Measurements from ENCODE around the gene BRD9. TPM values are rescaled to one million over a fixed set of nuclear protein-coding genes. Genes with fewer than 3 reads are reported as not detected.

The BRD9 gene
- total RNA-seq, 1 donor from 2014 or later: 36.5 TPM

GRCh38 chr5:878125-878524, 14.5 kb downstream of the BRD9 start:
- no peak for DNase-seq

- DNase-seq: no peak
These were observed 15.9 kb downstream of the BRD9 start for GRCh38 chr5:876398-877365.

GRCh38 chr5:875931-876330, 16.7 kb downstream of the BRD9 start:
- no peak for DNase-seq

- no peak for DNase-seq
These were observed 19.3 kb downstream of the BRD9 start for GRCh38 chr5:873328-873727.

- no peak for DNase-seq
These were observed 20.3 kb downstream of the BRD9 start for GRCh38 chr5:872301-872700.

- no peak for DNase-seq
These were observed 20.9 kb downstream of the BRD9 start for GRCh38 chr5:871596-872298.

GRCh38 chr5:870956-871355, 21.6 kb downstream of the BRD9 start:
- DNase-seq: no peak

- DNase-seq: no peak
These were observed 24.0 kb downstream of the BRD9 start for GRCh38 chr5:868428-869135.

- no peak for DNase-seq
These were observed 25.2 kb downstream of the BRD9 start for GRCh38 chr5:867300-867870.

GRCh38 chr5:865771-866170, 26.8 kb downstream of the BRD9 start:
- no peak for DNase-seq

GRCh38 chr5:865168-865521, 27.5 kb downstream of the BRD9 start:
- DNase-seq: no peak

- DNase-seq: no peak
These were observed 28.0 kb downstream of the BRD9 start for GRCh38 chr5:864492-865167.

GRCh38 chr5:863244-863805, 29.3 kb downstream of the BRD9 start:
- DNase-seq: no peak

GRCh38 chr5:862367-863243, 30.0 kb downstream of the BRD9 start:
- DNase-seq: no peak

GRCh38 chr5:861442-862366, 30.9 kb downstream of the BRD9 start:
- no peak for DNase-seq

- DNase-seq: no peak
These were observed 32.0 kb downstream of the BRD9 start for GRCh38 chr5:860506-861150.

- no peak for DNase-seq
These were observed 32.8 kb downstream of the BRD9 start for GRCh38 chr5:859798-860296.

GRCh38 chr5:859391-859790, 33.2 kb downstream of the BRD9 start:
- no peak for DNase-seq

GRCh38 chr5:858726-859125, 33.9 kb downstream of the BRD9 start:
- DNase-seq: no peak
